IMR-90 (cell line): ENCODE data around the gene PRIMA1.

Experiments used
- CTCF ChIP-seq: conservative IDR thresholded peaks from 2 replicates; pipeline ENCODE4 v1.5.1; 2012; ENCODE audit warnings: mild to moderate bottlenecking, low read depth, low read length, improper control_type of control experiment
- FOS ChIP-seq: fragments of 150-350 bp; IDR thresholded peaks from 2 replicates; pipeline ENCODE4 v1.6.1; 2016; ENCODE audit warnings: low read depth, low read length
- POLR2A ChIP-seq: IDR thresholded peaks from 2 replicates; pipeline ENCODE4 v1.6.1; 2012; ENCODE audit warnings: mild to moderate bottlenecking, low read depth, low read length

- TF ChIP-seq CTCF (no peak), FOS (no peak), POLR2A (no peak)
Observed at GRCh38 chr14:93829839-93830481, 41.7 kb upstream of the PRIMA1 start.
